Measurements from ENCODE around the gene RBM24. TPM values are rescaled to one million over a fixed set of nuclear protein-coding genes. Genes with fewer than 3 reads are reported as not detected.

RBM24 gene
- total and polyA plus RNA-seq, 12 donors: 0.11 to 1.0 (median 0.35) TPM; not detected in 3

- intact Hi-C loops (cut with DNase I): no loop called here
- WGBS, 4 donors: 52 to 61% (median 57%) methylated on average over 3 of the region's 3 CpGs
- no peak for TF ChIP-seq CTCF (IDR thresholded peaks at IDR 0.05)
- TF ChIP-seq POLR2A (IDR thresholded peaks at IDR 0.05): no peak
These were observed 16.3 kb downstream of the RBM24 start for GRCh38 chr6:17297271-17298080.

DNA sequence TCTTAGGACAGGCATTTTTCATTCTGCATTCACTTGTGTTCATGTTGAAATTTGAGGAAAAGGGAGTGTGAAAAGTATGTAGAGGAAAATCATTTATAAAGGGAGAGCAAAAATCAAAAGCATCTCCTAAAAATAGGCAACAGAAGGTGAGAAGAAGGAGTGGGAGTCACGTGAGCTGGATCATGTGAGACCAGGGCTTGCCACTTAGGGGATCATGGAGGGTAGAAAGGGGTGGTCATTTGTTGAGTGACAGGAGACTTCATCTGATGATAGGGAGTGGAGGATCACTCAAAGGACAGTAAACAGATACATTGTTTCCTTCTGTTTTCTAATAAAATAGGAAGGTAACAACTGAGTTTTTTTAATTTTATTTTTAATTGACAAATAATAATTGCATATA is 17.1 kb downstream of the RBM24 start:
- 67 to 75% (median 67%) methylated on average over 1 of the region's 1 CpG for WGBS, 4 donors
- TF ChIP-seq POLR2A (IDR thresholded peaks at IDR 0.05) (no peak), CTCF (IDR thresholded peaks at IDR 0.05) (no peak)
- no peaks in the 10 kb centered on the region for H3K36me3 ChIP-seq (replicated peaks in 1 of 2)
- H3K4me3 ChIP-seq: no peak overlapping the region
- H3K9me3 ChIP-seq (replicated peaks in 1 of 3): no peaks in the 10 kb centered on the region
- intact Hi-C loops (cut with DNase I): no loop called here
- H3K27me3 ChIP-seq: no peaks in the 10 kb centered on the region
- DNase-seq: no peak
- H3K27ac ChIP-seq: no peak overlapping the region
- no peaks in the 10 kb centered on the region for H3K4me1 ChIP-seq (replicated peaks in 1 of 2)

More at GRCh38 chr6:17297271-17298080, 16.3 kb downstream of the RBM24 start:
- H3K4me3 ChIP-seq: no peak overlapping the region
- H3K27ac ChIP-seq: no peak overlapping the region
- DNase-seq: no peak
- no peaks in the 10 kb centered on the region for H3K4me1 ChIP-seq (replicated peaks in 1 of 2)
- H3K9me3 ChIP-seq (replicated peaks in 1 of 3): no peaks in the 10 kb centered on the region
- no peaks in the 10 kb centered on the region for H3K36me3 ChIP-seq (replicated peaks in 1 of 2)
- H3K27me3 ChIP-seq: no peaks in the 10 kb centered on the region

DNA sequence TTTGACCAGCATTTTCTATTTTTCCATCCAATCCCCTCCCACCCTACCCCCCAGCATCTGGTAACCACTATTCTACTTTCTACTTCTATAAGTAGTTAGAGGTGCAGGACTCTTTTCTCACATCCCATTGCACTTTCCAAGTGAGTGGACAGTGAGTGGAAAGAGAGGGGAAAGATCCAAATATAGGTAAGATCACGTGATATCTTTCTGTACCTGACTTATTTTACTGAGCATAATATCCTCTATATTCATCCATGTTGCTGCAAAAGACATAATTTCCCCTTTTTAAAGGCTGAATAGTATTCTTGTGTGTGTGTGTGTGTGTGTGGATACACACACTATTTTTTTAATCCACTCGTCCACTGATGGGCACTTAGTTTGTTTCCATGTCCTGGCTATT is 18.1 kb downstream of the RBM24 start:
- DNase-seq: no peak
- 71 to 78% (median 73%) methylated on average over 2 of the region's 2 CpGs for WGBS, 4 donors
- TF ChIP-seq CTCF (IDR thresholded peaks at IDR 0.05) (no peak), POLR2A (IDR thresholded peaks at IDR 0.05) (no peak)
- Histone ChIP-seq H3K4me1 (replicated peaks in 1 of 2) (no peaks in the 10 kb centered on the region), H3K9me3 (replicated peaks in 1 of 3) (no peaks in the 10 kb centered on the region), H3K4me3 (no peak overlapping the region), H3K27me3 (no peaks in the 10 kb centered on the region), H3K36me3 (replicated peaks in 1 of 2) (no peaks in the 10 kb centered on the region), H3K27ac (no peak overlapping the region)
- intact Hi-C loops (cut with DNase I): no loop called here

GRCh38 chr6:17299750-17300149 is 18.6 kb downstream of the RBM24 start:
- Histone ChIP-seq H3K36me3 (replicated peaks in 1 of 2) (no peaks in the 10 kb centered on the region), H3K4me3 (no peak overlapping the region), H3K4me1 (replicated peaks in 1 of 2) (no peaks in the 10 kb centered on the region), H3K9me3 (replicated peaks in 1 of 3) (no peaks in the 10 kb centered on the region), H3K27ac (no peak overlapping the region), H3K27me3 (no peaks in the 10 kb centered on the region)
- 78 to 84% (median 81%) methylated on average over 1 of the region's 1 CpG for WGBS, 4 donors
- no peak for TF ChIP-seq CTCF (IDR thresholded peaks at IDR 0.05)
- TF ChIP-seq POLR2A (IDR thresholded peaks at IDR 0.05): no peak
- intact Hi-C loops (cut with DNase I): no loop called here
- no peak for DNase-seq

Data from adrenal gland (tissue), 12 donors.